A549 (cell line): Measurements from ENCODE around the gene CASQ1. TPM values are rescaled to one million over a fixed set of nuclear protein-coding genes. Genes with fewer than 3 reads are reported as not detected.
A peak's percentile ranks its signal among the peaks of the same experiment; 100 is the strongest.

Source experiments
- ATAC-seq, 2 experiments: fragments of 200-7000 bp in 1 of 2; fragments of >200 bp in 1 of 2; cut with Nextera tagmentation in 1 of 2; cut with Tn5 transposase in 1 of 2; 3 replicates each; pipeline versions ENCODE4 v1.8.0 to v1.9.1; 2018 to 2020; ENCODE audit warnings: mild to moderate bottlenecking in 1 of 2, moderate library complexity in 1 of 2
- CTCF ChIA-PET: fragments of 300-600 bp; sonication (Branson Sonifier 250); formaldehyde crosslinking; extraction: SDS; loops from one replicate; lab custom pipeline; 2021; ENCODE audit warnings: antibody characterized with exemption, inconsistent platforms; lab: Yijun Ruan, JAX
- POLR2A ChIA-PET: fragments of 350-600 bp; formaldehyde crosslinking; extraction: SDS; loops from one replicate; lab custom pipeline; 2021; ENCODE audit warnings: antibody characterized with exemption, inconsistent platforms; lab: Yijun Ruan, JAX
- DNase-seq, 2 experiments: peaks; one replicate each; pipeline versions ENCODE4 v3.0.0 to v3.0.0-alpha.2; 2011 to 2016; ENCODE audit warnings: low read depth in 1 of 2, low spot score in 1 of 2
- FAIRE-seq: peaks from 2 replicates; lab custom pipeline; 2011; peaks lifted over from hg19 to GRCh38; lab: Jason Lieb, UNC
- H3K27ac ChIP-seq, 2 experiments: fragments of >200 bp; sonication (Bioruptor Twin); formaldehyde crosslinking; 3 replicates each; pipeline ENCODE4 v1.5.1; 2016 to 2017
- H3K4me1 ChIP-seq: fragments of >200 bp; sonication (Bioruptor Twin); formaldehyde crosslinking; 3 replicates; pipeline ENCODE4 v1.6.1; 2016
- H3K4me2 ChIP-seq: fragments of >200 bp; sonication (Bioruptor Twin); formaldehyde crosslinking; 3 replicates; pipeline ENCODE4 v1.6.1; 2016
- H3K4me3 ChIP-seq: fragments of >200 bp; sonication (Bioruptor Twin); formaldehyde crosslinking; 3 replicates; pipeline ENCODE4 v1.5.1; 2016
- H3K9me3 ChIP-seq: fragments of >200 bp; sonication (Bioruptor Twin); formaldehyde crosslinking; 3 replicates; pipeline ENCODE4 v1.6.1; 2016
- BCL3 ChIP-seq: fragments of >200 bp; sonication (Bioruptor Twin); formaldehyde crosslinking; IDR thresholded peaks from 3 replicates; pipeline ENCODE4 v1.6.1; 2016
- CBX2 ChIP-seq: fragments of 200-600 bp; sonication (generic); IDR thresholded peaks from 2 replicates; pipeline ENCODE4 v1.6.1; 2016; ENCODE audit warnings: low read depth, mild to moderate bottlenecking, borderline replicate concordance
- CHD2 ChIP-seq: fragments of 150-350 bp; IDR thresholded peaks from 2 replicates; pipeline ENCODE4 v1.6.1; 2014; ENCODE audit warnings: low read length; ENCODE audit not compliant: partially characterized antibody
- CHD4 ChIP-seq: fragments of 200-600 bp; sonication (generic); IDR thresholded peaks from 2 replicates; pipeline ENCODE4 v1.6.1; 2016; ENCODE audit warnings: antibody characterized with exemption, mild to moderate bottlenecking, borderline replicate concordance
- E2F6 ChIP-seq: IDR thresholded peaks from 2 replicates; pipeline ENCODE4 v1.6.1; 2012; ENCODE audit warnings: low read depth, borderline replicate concordance
- EHF ChIP-seq: fragments of 250-450 bp; sonication (Bioruptor Pico); IDR thresholded peaks from 2 replicates; pipeline ENCODE4 v1.5.0; 2020; ENCODE audit warnings: mild to moderate bottlenecking
- EHMT2 ChIP-seq: fragments of 200-600 bp; sonication (generic); IDR thresholded peaks from 2 replicates; pipeline ENCODE4 v1.6.1; 2016; ENCODE audit warnings: antibody characterized with exemption, low read depth, mild to moderate bottlenecking, moderate library complexity
- FOSB ChIP-seq: fragments of 250-450 bp; sonication (Bioruptor Pico); IDR thresholded peaks from 2 replicates; pipeline ENCODE4 v1.5.0; 2020; ENCODE audit warnings: mild to moderate bottlenecking, moderate library complexity
- FOSL2 ChIP-seq, 2 experiments: fragments of 450-650 bp in 1 of 2; fragments of >200 bp in 1 of 2; sonication (Bioruptor Twin) in 1 of 2; formaldehyde crosslinking; IDR thresholded peaks; 2 replicates each; pipeline versions ENCODE4 v1.5.0 to v1.6.1; 2016 to 2020; ENCODE audit warnings: mild to moderate bottlenecking in 1 of 2, moderate library complexity in 1 of 2
- GATA3 ChIP-seq: IDR thresholded peaks from 2 replicates; pipeline ENCODE4 v1.6.1; 2012; ENCODE audit warnings: borderline replicate concordance
- HES2 ChIP-seq: fragments of >200 bp; sonication (Bioruptor Twin); formaldehyde crosslinking; IDR thresholded peaks from 2 replicates; pipeline ENCODE4 v1.6.1; 2016
- HEYL ChIP-seq: fragments of 250-450 bp; sonication (Bioruptor Pico); IDR thresholded peaks from 2 replicates; pipeline ENCODE4 v1.8.0; 2021; ENCODE audit warnings: mild to moderate bottlenecking, moderate library complexity
- HOXA7 ChIP-seq: fragments of 250-450 bp; sonication (Bioruptor Pico); IDR thresholded peaks from 2 replicates; pipeline ENCODE4 v1.5.0; 2020; ENCODE audit warnings: mild to moderate bottlenecking, moderate library complexity
- HOXB13 ChIP-seq: fragments of 250-450 bp; sonication (Bioruptor Pico); IDR thresholded peaks from 2 replicates; pipeline ENCODE4 v1.5.0; 2020; ENCODE audit warnings: low read depth, mild to moderate bottlenecking, moderate library complexity
- HOXB5 ChIP-seq: fragments of 250-450 bp; sonication (Bioruptor Pico); IDR thresholded peaks from 2 replicates; pipeline ENCODE4 v1.5.0; 2020; ENCODE audit warnings: mild to moderate bottlenecking, moderate library complexity
- JUN ChIP-seq, 2 experiments: fragments of >200 bp; sonication (Bioruptor Twin); formaldehyde crosslinking; IDR thresholded peaks; 2 replicates in 1 of 2; 3 replicates in 1 of 2; pipeline ENCODE4 v1.6.1; 2016 to 2017
- MAFK ChIP-seq: fragments of 450-650 bp; IDR thresholded peaks from 2 replicates; pipeline ENCODE4 v1.6.1; 2014; ENCODE audit not compliant: partially characterized antibody
- MYC ChIP-seq: IDR thresholded peaks from 2 replicates; pipeline ENCODE4 v1.6.1; 2012; ENCODE audit warnings: mild to moderate bottlenecking, inconsistent platforms, low read length, improper control_type of control experiment, borderline replicate concordance
- PHF8 ChIP-seq: fragments of 200-600 bp; sonication (generic); IDR thresholded peaks from 2 replicates; pipeline ENCODE4 v1.6.1; 2016; ENCODE audit warnings: low read depth, mild to moderate bottlenecking, antibody characterized with exemption, moderate library complexity, borderline replicate concordance
- POLR2AphosphoS2 ChIP-seq: conservative IDR thresholded peaks from 2 replicates; pipeline ENCODE4 v1.6.1; 2012; ENCODE audit warnings: low read length, improper control_type of control experiment, inconsistent platforms
- RAD21 ChIP-seq, 2 experiments: fragments of >200 bp in 1 of 2; sonication (Bioruptor Twin) in 1 of 2; formaldehyde crosslinking in 1 of 2; IDR thresholded peaks in 1 of 2; conservative IDR thresholded peaks in 1 of 2; 2 replicates in 1 of 2; 3 replicates in 1 of 2; pipeline ENCODE4 v1.6.1; 2012 to 2018; ENCODE audit warnings: inconsistent platforms in 1 of 2
- RARB ChIP-seq: fragments of 250-450 bp; sonication (Bioruptor Pico); IDR thresholded peaks from 2 replicates; pipeline ENCODE4 v1.8.0; 2021; ENCODE audit warnings: mild to moderate bottlenecking, moderate library complexity
- RCOR1 ChIP-seq: fragments of 150-350 bp; IDR thresholded peaks from 2 replicates; pipeline ENCODE4 v1.6.1; 2014; ENCODE audit warnings: antibody characterized with exemption, low read length, low read depth
- RFX5 ChIP-seq: fragments of 450-650 bp; IDR thresholded peaks from 2 replicates; pipeline ENCODE4 v1.7.1; 2014; ENCODE audit warnings: antibody characterized with exemption, mild to moderate bottlenecking, moderate library complexity
- SMC3 ChIP-seq: fragments of >200 bp; sonication (Bioruptor Twin); formaldehyde crosslinking; IDR thresholded peaks from 3 replicates; pipeline ENCODE4 v1.6.1; 2018; ENCODE audit warnings: inconsistent platforms
- TP53 ChIP-seq: fragments of 250-450 bp; sonication (Bioruptor Pico); IDR thresholded peaks from 2 replicates; pipeline ENCODE4 v1.5.0; 2021; ENCODE audit warnings: mild to moderate bottlenecking, moderate library complexity
- ZC3H11A ChIP-seq: fragments of 450-650 bp; IDR thresholded peaks from 2 replicates; pipeline ENCODE4 v1.6.1; 2014; ENCODE audit warnings: antibody characterized with exemption, mild to moderate bottlenecking
- ZNF302 ChIP-seq: fragments of 250-450 bp; sonication (Bioruptor Pico); IDR thresholded peaks from 2 replicates; pipeline ENCODE4 v1.9.0; 2021; ENCODE audit warnings: inconsistent platforms, mild to moderate bottlenecking, moderate library complexity
- WGBS: methylation state at CpG from one replicate; pipeline ENCODE4 v1.1.6; 2017; ENCODE audit errors: missing lambda C conversion rate; 5-methylcytosine and 5-hydroxymethylcytosine counted together
- polyA plus RNA-seq, 4 experiments: library from polyadenylated mRNA; depleted of rRNA in 3 of 4; stranded (reverse); fragments of >200 nt; fragmentation: RNase III in 1 of 4; extraction: RNeasy Plus Mini Kit Qiagen cat#74134 plus additional on column Dnase treatment in 1 of 4; gene quantifications; 2 replicates in 3 of 4; 3 replicates in 1 of 4; pipeline ENCODE4 v1.2.3, GENCODE V29; 2011 to 2017

CASQ1 gene
- polyA plus RNA-seq, 2 of the 4 experiments (the other 2 are of a cell fraction), result 0.04 to 0.08 TPM

GRCh38 chr1:160166166-160166868, 24.1 kb upstream of the CASQ1 start:
- no peak for DNase-seq
- Histone ChIP-seq H3K27ac (no peak overlapping the region), H3K4me3 (no peak overlapping the region), H3K4me2 (no peak overlapping the region), H3K4me1 (no peaks in the 10 kb centered on the region), H3K9me3 (no peaks in the 10 kb centered on the region)
- ATAC-seq, result no peak
- CTCF ChIA-PET, result interaction anchor here (0.6 to 3.5 kb wide), 6 partner anchors 9 to 114 kb away, joined by 3 to 22 read pairs (median 4); partner anchors contain the start of gene CASQ1
- TF ChIP-seq CBX2, result no peak
- TF ChIP-seq HOXA7 (CRISPR knock-in tag), result no peak
- TF ChIP-seq HOXB13 (CRISPR knock-in tag), result no peak
- TF ChIP-seq RAD21 (conservative IDR thresholded peaks at IDR 0.05 in 1 of 2, IDR thresholded peaks at IDR 0.05 in 1 of 2), result no peak
- no peak for TF ChIP-seq HEYL
- TF ChIP-seq FOSL2 (IDR thresholded peaks at IDR 0.05), result no peak
- no peak for TF ChIP-seq FOSL2 (CRISPR knock-in tag; IDR thresholded peaks at IDR 0.05)
- no peak for TF ChIP-seq E2F6
- no peak for TF ChIP-seq PHF8
- no peak for TF ChIP-seq MAFK
- no peak for TF ChIP-seq CHD2
- no peak for FAIRE-seq
- 65% methylated on average over 12 of the region's 12 CpGs for WGBS
- POLR2A ChIA-PET, result no interaction called here

- no peak for TF ChIP-seq ZNF302
- TF ChIP-seq SMC3, result no peak
- no peak for TF ChIP-seq EHMT2
- no peak for TF ChIP-seq HES2
- no peak for TF ChIP-seq HEYL
- TF ChIP-seq GATA3, result no peak
- TF ChIP-seq FOSL2 (IDR thresholded peaks at IDR 0.05), result no peak
- TF ChIP-seq FOSL2 (CRISPR knock-in tag; IDR thresholded peaks at IDR 0.05), result no peak
- WGBS, result 46% methylated on average over 2 of the region's 4 CpGs
- Histone ChIP-seq H3K9me3 (no peaks in the 10 kb centered on the region), H3K27ac (no peak overlapping the region), H3K4me3 (no peak overlapping the region), H3K4me2 (no peak overlapping the region), H3K4me1 (no peaks in the 10 kb centered on the region)
- DNase-seq (no peak), ATAC-seq (no peak), FAIRE-seq (no peak)
- CTCF ChIA-PET, result interaction anchor here (0.8 to 3.5 kb wide), 7 partner anchors 8 to 124 kb away, joined by 3 to 22 read pairs (median 3); partner anchors contain the start of gene CASQ1
- POLR2A ChIA-PET, result no interaction called here
Measured at GRCh38 chr1:160167056-160167455, 23.3 kb upstream of the CASQ1 start.

- no peak overlapping the region for H3K4me3 ChIP-seq
- no peaks in the 10 kb centered on the region for H3K9me3 ChIP-seq
- H3K4me2 ChIP-seq, result no peak overlapping the region
- WGBS, result 81% methylated on average over 6 of the region's 6 CpGs
- POLR2A ChIA-PET, result no interaction called here
- peak in 1 of 2 experiments; percentile 32; a peak in 2 of 6 replicates for ATAC-seq
- no peak for FAIRE-seq
- CTCF ChIA-PET, result interaction anchor here (0.8 to 3.5 kb wide), 6 partner anchors 8 to 124 kb away, joined by 3 to 22 read pairs (median 4); partner anchors contain the start of gene CASQ1
- no peak for DNase-seq
- TF ChIP-seq MYC (no peak), CHD4 (no peak), TP53 (CRISPR knock-in tag) (no peak), BCL3 (no peak), RARB (CRISPR knock-in tag) (no peak), ZC3H11A (no peak), JUN (IDR thresholded peaks at IDR 0.05) (no peak), RCOR1 (no peak), EHF (no peak), RFX5 (no peak), FOSB (CRISPR knock-in tag) (no peak), HOXB5 (CRISPR knock-in tag) (no peak), ZNF302 (no peak), POLR2AphosphoS2 (no peak)
- H3K27ac ChIP-seq, result no peak overlapping the region
- H3K4me1 ChIP-seq, result no peaks in the 10 kb centered on the region
Measured at GRCh38 chr1:160167580-160167979, 22.8 kb upstream of the CASQ1 start.
